CD4-positive, alpha-beta T cell treated with Interferon gamma for 1 hour (primary cell): ENCODE measurements around the gene CACNB4.
"Not testable (repeated sequence)": the region's sequence is repeated elsewhere in the genome, so short reads cannot be mapped to it uniquely, and the experiment has no call there.

Experiments used
- DNase-seq: peaks from one replicate; pipeline ENCODE4 v3.0.0-alpha.2; 2020

The CACNB4 gene

DNA sequence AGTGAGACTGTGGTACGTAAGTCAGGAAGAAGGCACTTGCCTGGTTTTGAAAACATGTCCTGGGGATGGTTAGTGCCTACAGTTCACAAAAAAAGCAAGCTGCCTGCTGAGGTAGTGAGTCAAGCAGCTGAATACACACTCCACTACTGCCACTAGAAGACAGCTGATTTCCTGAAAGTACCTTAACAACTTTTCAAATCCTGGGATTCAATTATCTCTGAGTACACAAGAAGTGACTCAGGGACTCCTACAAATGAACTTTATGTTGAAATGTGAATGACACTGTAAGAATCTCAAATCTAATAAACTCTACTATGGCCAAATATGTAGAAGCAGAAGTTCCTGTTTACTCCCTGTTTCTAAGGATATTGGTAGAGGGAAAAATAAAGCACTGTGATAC lies 212.6 kb downstream of the CACNB4 start:
- peak; percentile 18 for DNase-seq

DNA sequence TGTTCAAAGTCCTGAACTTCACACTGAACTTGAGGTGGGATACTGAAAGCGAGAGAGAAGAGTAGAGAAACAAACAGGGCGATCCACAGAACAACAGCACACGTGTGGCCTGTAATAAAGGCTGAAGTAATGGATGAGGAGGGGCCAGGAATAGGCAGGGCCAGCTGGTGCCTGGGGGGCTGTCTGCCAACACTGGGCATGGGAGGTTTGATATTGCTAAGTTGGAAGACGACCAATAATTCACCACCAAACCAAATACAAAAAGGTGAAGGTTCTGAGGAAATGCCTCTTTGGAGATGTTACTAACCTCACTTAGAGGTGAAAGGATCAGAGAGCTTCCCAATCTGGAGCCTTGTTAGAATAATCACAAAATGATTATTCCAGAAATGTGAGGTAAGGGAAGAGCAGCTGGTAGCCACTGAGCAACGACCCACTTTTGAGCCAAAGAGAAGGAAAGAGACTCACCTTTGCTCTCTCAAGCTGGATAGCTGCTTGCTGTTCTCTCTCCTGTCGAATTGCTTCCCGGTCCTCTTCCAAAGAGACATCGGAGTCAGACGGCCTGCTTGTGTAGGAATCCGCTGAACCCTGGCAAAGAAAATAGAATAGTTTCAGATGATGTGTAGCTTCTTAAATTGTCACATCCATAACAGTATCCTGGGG lies 215.9 kb downstream of the CACNB4 start:
- no peak for DNase-seq

DNA sequence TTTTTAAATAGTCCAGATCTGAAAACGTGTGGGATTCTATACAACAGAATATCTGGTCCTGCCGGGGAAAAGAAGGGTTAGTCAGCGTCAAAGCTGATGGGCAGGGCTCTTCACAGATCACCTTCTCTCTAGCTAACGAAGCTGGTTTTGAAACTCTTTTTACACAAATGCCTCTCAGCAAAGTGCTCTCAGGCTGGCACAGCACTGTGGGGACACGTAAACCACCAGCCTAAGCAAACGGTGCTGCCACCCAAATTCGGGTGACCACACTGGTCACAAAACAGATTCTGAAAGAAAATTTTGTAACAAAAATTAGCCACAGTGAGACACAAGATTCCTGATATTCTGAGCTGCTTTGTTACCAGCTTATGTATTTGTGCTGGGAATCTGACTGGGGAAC lies 217.5 kb downstream of the CACNB4 start:
- no peak for DNase-seq

DNA sequence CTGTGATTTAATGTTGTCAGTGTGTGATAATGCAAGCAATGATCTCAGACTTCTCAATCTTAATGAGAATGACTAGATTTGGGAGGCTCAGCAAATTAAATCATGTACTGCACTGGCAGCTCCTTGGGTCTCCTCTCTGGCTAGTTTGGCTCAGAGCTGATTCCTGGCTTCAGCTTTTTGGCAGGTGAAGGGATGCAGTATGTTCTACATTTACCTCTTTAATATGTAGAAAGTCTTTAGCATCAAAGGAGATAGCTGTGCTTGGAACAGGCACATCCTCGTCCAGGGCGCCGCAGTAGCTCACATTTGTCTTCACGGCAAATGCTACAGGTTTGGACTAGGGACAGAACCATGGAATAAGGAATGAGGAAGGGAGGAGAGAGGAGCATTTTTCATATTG lies 218.3 kb downstream of the CACNB4 start:
- DNase-seq = no peak

DNA sequence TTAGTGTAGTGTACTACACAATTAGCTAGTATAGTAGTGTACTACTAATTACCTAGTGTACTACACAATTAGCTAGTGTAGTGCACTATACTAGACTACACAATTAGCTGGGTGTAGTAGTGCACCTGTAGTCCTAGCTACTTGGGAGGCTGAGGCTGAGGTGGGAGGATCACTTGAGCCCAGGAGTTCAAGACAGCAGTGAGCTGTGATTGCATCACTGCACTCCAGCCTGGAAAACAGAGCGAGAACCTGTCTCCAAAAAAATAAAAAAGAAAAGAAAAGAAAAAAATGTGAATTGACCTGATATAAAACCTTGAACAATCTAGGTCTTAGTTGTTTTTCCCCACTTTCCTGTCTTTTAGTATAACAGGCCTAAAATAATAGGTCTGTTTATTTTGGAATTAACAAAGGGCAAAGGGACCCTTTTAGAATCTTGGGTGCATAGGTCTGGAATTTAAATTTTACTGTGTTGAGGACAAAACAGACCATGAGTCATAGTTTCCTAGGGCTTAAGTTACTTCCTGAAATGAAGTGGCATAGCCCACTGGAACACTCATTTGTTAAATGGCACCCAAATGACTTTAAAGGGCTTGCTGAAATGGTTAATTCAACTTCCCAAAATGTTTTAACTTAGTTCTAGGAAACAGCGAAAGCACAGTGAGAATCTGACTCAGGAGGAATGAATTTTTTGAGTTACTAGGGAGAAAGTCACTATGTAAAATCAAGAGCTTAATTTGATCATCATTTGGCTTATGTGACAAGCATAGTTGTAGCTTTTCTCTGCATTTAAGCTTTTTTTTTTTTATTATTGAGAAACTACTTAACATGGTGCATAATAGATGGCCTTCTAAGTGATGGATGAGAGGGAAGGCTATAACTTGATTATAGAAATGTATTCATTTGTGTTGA lies 219.9 kb downstream of the CACNB4 start:
- no peak for DNase-seq

DNA sequence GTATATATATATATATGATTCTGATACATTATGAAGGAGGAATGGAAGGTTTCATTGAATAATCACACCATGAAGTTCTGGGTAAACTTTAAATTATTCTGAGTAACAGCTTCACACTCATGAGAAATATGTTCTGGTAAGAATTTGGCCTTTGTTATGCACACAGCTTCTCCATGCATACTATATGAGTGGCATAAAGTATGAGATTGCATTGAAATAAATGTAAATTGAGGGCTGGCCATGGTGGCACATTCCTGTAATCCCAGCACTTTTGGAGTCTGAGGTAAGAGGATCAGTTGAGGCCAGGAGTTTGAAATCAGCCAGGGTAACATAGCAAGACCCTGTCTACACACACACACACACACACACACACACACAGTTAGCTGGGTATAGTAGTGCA lies 220.6 kb downstream of the CACNB4 start:
- DNase-seq = no peak

DNA sequence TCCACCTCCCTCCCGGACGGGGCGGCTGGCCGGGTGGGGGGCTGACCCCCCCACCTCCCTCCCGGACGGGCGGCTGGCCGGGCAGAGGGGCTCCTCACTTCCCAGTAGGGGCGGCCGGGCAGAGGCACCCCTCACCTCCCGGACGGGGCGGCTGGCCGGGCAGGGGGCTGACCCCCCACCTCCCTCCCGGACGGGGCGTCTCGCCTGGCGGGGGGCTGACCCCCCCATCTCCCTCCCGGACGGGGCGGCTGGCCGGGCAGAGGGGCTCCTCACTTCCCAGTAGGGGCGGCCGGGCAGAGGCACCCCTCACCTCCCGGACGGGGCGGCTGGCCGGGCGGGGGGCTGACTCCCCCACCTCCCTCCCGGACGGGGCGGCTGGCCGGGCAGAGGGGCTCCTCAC lies 223.2 kb downstream of the CACNB4 start:
- not testable (repeated sequence) for DNase-seq

DNA sequence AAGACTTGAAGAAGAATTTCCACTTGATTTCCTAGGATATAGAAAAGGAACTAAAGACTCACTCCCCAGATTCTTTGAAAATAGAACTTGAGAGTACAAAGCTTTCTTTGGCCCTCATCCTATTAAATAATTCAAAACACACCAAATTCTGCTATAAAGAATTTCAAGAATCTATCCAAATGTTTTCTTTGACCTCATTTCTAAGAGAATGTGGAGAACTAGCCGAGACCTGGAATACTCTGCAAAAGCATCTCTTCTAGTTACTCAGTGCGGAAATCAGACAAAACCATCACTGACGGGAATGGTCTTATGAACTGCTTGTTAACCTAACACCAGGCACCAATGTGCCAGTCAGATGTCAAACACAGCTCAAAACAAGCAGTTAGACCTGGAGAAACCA lies 226.4 kb downstream of the CACNB4 start:
- DNase-seq = no peak

DNA sequence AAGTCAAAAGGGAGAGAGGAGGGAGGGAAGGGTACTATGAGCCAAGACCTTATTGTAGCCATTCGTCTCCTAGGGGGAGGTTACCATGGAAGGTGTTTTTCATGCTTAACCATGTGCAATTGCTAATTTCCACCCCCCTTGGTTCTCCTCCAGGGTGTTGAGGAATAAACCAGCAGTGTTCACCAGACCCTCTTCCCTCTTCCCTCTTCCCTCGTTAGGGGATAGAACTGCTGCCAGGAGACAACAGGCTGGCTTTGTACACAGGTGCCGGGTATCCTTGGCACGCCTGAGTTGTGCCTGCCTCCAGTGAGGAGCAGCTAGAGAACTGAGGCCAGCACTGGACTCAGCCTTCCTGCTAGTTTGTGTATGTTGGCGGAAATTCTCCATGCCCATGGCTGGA lies 229.6 kb downstream of the CACNB4 start:
- no peak for DNase-seq

DNA sequence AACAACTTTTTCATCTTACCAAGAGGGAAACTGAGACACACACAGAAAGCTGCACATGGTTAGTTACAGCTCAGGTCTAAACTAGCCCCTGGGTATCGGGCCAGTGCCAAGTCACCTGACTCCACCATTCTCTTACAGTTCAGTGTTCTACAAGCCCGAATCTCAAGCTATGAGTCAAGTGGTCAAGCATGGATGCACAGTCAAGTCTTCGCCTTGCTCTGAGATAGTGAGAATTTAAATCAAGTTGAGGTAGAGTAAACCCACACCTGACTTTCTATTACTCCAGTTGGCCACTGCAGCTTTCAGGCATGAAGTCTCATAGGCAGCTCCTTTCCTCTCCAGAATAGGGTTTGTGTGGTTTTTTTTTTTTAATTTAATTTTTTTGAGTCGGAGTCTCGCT lies 236.1 kb downstream of the CACNB4 start:
- no peak for DNase-seq

DNA sequence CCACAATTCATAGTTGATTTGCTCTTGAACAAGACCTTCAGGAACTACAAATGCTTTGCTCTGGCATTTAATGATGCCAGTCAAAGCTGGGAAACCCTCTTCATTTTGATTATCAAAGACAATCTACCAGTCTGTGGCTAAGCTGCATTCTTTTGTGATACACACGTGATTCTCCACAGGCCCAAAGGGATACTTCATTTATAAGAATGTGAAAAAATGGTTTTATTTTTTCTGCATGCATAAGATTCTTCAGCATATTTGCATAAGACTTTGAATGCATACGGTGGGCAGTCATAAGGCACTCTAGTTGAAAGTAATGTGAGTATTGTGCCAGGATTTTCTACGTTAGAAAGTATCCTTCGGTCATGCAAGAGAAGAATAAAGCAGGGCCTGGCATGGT lies 237.7 kb downstream of the CACNB4 start:
- no peak for DNase-seq

DNA sequence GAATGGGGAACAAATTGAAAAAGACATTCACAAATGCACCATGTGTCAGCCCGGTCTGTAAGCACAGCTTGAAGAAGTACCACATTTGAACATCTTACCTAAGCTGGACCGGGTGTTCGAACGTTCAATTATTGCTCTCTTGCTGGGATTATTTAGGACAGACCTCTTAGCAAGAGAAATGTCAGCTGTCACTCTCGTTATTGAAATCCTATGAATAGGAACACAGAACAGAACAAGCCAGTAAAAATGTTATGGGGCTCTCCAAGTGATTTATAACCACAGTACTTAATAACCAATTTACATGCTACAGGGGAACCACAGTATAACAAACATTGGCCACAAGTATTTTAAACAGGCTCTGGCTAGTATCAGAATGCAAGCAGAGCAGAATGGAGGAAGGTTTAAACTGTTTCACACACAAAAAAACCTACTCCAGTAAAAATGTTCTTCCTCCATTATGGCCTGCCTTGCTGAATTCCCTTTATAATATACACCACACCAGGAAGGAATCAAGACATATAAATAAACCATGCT lies 238.2 kb downstream of the CACNB4 start:
- no peak for DNase-seq

DNA sequence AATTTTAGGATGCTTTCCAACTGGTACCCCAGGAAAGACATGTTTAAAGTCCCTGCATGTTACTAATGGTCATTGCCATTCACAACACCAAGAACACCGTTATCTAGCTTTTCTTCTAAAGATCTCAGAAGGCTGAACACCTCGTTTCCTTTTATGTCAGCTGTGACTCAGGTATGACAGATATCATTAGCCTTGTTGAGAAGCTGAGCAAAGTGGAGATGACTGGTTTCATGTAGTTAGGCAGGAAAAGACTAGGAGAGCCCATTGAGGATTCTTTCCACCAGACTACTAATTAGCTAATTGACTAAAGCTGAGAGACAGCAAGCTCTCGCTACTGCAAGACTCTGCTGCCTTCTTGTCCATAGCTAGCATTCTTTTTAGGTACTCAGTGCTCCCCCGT lies 238.6 kb downstream of the CACNB4 start:
- no peak for DNase-seq

DNA sequence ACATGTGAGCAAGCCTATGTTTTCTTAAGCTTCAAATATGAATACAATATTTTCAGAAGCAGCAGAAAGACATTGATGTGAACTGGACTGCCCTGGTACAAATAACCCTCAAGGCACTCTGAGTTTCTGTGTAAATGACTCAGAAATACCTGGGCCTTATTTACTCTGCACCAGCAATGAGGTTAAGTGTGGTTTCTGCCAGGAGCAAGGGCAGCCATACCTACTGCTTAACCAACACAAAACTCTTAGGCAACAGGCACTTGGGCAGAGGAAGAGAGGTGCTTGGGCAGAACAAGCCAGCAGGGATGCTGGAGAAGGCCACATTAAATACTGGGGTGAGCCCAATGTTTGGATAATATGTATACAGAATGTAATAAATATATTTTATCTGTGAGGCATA lies 241.2 kb downstream of the CACNB4 start:
- no peak for DNase-seq

DNA sequence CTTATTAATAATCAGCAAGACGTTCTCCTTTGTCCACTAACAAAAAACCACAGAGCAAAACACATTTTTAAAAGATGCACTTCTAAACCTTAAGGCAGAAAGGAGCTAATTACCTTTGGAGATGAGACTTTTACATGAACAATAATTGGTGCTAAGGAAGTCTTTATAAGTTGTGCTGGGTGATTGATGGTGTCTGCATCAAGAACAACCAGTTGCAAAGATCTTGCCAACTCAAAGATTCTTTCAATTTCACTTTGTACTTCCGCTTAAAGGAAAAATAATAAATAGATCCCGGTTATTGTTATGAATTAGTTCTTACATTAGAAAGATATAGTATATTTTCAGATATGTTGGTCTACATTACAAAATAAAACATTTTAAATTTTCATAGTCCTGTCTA lies 243.7 kb downstream of the CACNB4 start:
- no peak for DNase-seq

DNA sequence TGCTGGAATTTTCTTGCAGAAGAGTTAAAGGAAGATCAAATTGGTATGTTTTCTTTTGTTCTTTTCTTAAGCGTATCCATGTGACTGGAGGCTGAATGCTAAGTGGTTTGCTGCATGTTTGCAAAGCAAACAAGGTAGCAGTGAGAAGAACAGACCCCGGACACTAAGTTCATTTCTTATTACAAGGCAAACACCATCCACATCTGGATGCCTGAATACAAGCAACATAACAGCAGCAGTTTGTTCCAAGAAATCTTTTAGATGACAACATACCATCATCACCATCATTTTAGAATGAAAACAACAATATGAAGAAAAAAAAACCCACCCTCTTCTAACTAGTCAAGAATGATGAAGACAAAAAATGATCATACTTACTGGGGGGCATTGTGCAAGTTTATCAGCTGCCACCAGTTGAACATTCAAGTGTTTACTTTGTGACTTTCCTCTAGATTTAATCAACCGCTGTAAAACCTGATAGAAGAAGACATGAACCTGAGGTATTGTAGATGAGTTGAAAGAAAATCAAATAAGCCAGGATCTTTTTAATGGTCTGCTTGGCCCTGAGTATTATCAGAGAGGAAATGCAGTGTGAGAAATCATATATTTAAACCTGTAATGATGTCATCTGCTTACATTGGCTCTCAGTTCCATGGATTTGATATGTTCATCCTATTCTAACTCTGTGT lies 245.6 kb downstream of the CACNB4 start:
- DNase-seq = no peak

DNA sequence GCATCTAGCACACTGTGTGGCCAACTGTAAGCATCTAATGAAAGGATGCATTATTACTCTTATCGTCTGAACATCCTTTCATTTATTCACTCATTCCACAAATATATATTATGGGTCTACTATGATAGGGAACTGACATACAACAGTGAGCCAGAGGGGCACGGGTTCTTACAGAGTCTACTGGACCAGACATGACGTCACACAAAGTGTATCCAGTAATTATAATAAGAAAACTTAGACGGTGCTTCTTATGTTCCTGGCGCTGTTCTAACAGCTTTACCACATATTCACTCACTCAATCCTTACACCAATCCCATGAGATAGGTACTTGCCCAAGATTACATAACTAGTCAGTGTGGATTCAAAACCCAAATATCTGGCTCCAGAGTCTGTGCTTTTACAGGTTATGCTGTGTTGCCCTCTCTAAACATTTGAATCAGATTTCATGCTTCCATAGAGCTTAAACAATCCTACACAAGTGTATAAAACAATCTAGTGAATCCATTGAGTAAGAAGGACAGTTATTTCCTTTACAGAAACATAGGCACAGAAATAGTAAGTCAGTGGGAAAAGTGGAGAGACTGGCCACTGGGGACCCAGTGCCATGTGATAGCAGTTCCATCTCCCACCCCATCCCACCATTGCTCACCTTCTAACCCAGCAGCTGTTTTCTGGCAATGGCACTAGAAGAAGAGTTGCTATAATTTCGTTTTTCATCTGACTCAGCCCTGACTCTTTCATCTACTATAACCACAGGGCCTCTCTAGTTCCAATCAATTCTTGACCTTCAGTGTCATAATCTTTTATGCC lies 246.4 kb downstream of the CACNB4 start:
- DNase-seq = no peak

DNA sequence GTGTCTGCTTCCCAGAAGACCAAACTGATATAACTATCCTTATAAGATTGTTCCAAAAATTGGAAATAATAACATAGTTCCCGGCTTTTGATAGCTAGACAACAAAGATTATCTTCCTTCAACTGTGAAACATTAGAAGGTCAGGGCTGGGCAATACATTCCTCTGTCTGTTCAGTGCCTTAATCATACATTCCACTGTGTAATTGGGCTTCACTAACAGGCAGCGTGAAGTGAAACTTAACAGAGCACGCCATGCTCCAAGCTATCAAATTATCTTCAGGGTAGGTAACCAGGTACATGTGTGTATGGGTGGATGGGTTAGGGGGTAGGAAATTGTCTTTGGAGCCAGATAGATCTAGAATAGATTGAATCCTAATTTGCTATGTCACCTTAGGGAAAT lies 247.1 kb downstream of the CACNB4 start:
- no peak for DNase-seq

DNA sequence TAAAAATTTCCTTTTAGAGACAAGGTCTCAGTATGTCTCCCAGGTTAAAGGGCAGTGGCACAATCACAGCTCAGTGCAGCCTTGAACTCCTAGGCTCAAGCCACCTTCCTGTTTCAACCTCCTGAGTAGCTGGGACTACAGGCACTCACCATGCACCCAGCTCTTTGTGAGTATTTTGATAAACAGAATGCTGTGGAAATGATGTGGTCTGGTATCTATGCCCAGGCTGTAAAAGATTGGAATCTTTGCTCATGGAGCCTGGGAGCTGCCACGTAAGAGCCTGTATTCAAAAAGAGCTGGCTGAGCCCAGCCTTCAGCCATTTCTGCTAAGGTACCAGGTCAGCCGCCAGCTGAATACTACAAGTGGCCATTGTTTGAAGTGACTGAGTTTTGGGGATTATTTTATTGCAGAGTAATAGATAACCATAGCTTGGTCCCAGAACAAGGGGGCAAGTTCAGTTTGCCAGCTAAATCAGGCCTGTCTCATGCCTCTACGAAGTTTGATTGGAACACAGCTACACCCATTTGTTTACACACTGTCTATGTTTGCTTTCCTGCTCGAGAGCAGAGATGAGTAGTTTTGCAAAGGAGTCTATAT lies 249.3 kb downstream of the CACNB4 start:
- DNase-seq = no peak

DNA sequence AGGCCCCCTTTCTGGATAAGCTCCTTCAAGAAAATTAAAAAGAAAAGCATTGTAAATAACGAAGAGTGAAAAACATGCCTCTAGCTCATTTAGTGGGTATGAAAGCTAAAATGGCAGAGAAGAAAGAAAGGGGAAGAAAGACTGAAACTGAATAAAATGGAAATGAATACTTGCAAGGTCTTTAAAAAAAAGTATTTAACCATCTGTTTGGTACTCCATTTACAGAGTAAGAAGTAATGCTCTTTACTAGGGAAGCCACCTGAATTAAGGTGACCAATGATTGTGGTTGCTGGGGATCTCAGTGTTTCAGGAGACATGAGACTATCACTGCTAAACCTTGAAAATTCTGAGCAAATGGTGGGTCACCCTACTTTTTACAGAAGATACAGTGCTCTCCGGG lies 253.0 kb downstream of the CACNB4 start:
- DNase-seq = no peak

DNA sequence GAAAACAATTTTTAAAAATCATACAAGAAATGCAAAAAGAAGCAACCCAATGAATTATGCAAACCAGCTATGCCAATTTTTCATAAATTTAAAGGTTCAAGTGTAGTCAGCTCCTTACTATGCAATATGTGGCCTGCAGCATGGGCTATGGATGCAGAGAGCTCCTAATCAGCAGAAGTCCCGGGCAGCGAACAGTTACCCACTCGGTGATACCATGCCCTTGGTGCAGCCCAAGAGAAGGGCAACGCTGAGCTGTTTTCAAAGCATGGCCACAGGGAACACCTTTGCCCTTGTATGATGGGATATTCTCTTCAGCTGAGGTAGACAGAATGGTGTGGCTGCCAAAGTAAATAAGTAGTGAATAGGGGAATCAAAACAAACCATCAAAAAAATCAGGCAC lies 253.4 kb downstream of the CACNB4 start:
- no peak for DNase-seq

DNA sequence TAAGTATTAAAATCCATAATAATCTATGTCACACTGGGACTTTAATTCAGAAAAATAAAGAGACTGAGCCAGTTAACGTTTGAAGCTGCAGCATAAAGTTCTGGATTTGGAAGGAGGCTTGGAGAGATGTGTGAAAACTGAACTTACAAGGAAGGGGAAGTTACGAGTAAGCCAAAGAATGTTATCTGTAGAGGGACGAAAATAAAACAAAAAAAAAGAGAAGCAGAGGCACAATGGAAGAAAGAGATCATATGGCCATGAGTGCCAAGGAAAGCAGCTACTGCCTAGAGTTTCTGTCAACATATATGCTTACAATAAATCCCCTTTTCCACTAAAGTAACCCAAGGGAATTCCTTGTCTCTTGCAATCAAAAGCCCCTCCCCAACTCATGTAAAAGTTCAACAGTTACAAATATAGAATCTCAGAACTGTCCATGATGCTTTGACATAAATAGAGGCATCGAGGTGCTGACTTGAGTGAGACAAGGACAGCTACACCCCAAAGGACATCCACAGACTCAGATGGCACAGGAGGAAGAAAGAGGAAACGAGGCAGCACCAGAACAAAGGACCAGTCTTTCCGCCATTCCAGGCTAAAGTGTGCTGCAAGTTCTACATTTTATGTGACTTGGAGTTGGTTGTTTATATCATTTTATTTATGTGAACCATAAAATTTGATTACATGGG lies 254.5 kb downstream of the CACNB4 start:
- DNase-seq = no peak
